Fibroblast of upper back skin (primary cell): ENCODE results near the gene LBR.
A peak's percentile ranks its signal among the peaks of the same experiment; 100 is the strongest.
"Not testable (repeated sequence)": the region's sequence is repeated elsewhere in the genome, so short reads cannot be mapped to it uniquely, and the experiment has no call there.

ENCODE experiments used
- DNase-seq: peaks from one replicate; pipeline ENCODE4 v3.0.0-alpha.2; 2013

The LBR gene

DNA sequence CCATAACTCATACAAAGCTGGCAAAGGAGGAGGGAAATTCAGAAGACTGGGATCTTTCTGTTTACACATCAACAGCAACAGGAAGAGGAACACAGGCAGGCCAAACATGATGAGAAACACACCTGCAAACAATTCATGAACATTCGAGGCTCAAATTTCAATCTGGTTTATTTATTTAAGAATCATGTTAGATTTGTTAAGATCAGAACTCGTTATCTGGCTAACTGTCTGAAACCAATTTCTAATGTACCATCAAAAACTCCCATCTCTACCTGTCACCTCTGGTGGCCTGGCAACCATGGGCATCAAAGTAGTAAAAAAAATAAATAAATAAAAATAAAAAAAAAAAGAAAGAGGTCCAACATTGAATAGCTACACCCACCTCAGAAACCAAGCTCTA lies 9.8 kb downstream of the LBR start:
- no peak for DNase-seq

DNA sequence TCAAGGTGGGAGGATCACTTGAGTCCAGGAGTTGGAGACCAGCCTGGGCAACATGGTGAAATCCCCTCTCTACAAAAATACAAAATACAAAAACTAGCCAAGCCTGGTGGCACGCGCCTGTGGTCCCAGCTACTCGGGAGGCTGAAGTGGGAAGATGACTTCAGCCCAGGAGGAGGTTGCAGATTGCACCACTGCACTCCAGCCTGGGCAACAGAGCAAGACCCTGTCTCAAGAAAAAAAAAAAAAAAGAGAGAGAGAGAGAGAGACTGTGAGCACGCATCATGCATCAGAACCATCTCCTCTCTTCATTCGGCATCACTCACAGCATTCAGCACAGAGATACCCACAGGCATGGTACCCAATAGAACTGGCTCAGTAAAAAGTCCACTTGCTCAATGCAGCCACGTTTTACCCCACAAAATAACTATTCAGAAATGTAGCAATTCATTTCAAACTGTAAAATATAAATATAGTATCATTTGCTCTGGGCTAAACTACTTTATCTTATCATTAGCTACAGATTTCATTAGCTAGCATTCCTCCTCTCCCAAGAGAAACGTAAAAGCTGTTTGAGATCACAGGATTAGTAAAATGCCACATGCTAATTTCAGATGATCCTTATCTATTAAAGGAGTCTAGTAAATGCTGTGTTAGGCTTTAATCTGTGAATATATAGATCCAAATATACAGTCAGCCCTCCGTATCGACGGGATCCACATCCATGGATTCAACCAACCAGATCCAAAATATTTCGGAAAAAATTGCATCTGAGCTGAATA lies 11.7 kb downstream of the LBR start:
- DNase-seq: no peak

DNA sequence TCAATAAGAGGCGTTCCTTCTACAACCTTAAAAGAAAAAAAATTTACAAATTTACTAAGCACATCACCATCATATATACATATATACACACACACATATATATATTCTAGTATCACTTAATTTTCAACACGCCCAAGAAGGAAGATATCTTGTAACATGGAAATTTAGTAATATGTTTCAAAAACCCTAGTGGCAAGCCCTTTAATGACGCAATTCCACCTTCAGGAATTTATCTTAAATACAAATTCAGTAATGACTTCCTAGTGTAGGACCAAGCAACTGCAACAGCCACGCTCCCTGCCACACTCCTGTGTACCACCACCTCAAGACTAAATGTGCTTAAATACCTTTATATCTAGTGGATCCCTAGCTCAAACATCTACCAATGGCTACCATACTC lies 12.5 kb downstream of the LBR start:
- DNase-seq: no peak

DNA sequence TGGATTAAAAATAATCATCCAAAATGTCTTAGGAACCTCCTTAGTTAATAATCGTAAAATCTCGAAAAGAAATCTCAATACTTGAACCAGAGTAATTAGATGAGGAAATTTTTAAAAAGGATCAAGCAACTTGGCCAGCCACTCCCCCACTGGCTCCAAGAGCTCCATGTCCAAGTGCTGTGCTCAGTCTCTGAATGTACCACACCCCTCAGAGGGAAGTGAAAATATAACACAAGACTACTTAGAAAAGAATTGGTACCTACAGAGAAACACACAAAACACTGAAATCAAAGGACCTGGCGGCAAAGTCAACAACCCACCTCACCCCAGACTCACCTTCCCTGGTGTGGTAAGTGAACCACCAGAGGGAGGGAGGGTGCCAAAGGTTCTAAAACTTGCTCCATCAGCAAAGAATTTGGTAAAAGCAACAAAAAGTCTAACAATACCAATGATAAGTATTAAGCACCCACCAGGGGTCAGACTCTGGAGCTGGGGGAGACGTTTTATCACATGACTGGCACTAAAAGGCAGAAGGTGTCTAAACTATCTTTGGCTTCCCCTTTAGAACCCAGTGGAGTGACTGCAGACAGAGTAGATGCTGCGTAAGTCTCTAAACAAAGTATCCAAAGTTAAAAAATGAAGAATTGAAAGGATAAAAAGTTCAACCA lies 14.0 kb downstream of the LBR start:
- DNase-seq: no peak

DNA sequence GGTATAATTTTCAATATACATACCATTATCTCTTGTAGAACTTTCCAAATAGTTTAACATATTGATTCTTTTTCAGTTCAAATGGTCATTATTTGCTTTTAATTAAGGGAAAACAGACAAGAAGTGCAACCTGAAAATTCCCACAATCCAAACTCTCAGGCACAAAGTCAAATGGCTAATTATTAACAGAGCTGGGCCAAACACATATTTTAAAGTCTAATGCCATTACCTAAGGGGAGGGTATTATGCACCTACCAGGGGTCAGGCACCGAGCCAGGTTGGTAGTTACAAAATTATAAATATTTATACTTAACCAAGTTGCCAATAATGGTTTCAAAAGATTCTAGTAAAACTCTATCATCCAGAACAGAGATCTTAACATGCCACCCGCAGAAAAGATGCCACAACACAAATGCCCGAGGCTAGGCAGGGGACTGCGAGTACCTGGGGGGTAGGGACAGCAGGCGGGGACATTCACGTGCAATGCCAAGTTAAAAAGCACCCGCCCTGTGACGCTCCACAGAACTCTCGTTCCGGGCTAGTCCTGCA lies 15.0 kb downstream of the LBR start:
- DNase-seq: no peak

DNA sequence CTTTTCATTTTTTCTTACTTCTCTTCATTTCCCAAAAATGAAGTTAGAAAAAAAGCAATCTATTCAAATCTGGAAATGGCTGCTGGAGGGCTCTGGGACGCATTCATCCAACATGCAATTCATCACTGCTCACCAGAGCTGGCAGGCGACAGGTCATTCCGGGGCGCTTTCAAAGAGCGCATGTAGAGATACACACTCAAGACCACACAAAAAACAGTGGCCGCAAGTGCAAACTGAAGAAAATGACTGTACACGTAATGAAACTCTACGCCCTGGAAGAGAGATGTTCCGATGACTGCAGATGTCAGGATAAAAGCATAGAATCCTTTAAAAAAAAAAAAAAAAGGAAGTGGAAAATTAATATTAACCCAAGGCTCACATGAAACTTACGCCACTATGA lies 15.5 kb downstream of the LBR start:
- DNase-seq: no peak

DNA sequence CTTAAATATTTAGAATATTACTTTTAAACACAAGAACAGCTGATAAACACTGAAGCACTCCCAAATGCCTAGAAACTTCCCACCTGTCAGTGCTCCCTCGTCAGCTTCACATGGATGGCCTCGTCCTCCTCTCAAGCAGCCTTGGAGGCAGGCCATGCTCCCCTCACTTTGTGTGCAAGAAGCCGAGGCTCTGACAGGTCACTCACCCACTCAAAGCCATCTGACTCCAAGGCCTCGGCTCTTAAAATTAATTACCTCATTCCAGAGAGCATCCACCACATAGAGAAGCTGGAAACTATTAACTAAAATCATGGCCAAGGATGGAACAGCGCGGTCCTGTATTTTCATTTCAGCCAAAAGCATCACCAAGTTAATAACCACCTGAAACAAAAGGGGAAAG lies 17.8 kb downstream of the LBR start:
- no peak for DNase-seq

DNA sequence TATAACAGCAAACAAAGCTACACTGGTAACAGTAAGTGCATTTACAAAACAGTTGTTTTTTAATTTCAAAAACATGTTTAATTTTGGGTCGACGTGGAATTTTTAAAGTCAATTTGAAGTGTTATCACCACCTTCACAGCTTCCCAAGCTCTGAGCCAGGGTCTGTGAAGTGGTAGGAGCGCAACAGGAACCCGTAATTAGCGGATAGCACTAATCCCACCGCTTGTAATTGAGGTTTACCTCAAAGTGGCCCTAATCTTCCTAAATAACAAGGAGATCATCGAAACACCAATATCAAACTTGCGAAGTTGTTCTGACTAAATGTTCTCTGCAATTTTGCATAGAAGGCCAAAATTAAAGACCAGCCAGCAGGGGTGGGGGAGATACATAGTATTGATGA lies 18.8 kb downstream of the LBR start:
- DNase-seq: no peak

DNA sequence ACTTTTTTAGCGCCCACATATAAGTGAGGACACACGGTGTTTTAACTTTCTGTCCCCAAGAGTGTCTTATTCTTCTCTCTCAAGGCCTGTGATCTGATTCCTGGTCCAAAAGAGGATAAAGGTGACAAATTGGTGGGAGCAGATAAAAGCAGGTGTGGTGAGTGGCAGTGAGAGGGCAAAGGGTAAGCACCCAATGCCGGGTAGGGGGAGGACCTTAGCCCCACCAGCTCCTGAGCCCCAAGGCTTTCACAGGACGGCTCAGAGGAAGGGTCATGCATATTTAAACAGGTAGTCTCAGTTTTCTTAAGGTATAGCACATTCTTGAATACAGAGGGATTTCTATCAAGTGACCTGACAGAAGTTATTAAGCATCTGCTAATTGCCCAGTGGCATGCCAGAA lies 19.6 kb downstream of the LBR start:
- no peak for DNase-seq

DNA sequence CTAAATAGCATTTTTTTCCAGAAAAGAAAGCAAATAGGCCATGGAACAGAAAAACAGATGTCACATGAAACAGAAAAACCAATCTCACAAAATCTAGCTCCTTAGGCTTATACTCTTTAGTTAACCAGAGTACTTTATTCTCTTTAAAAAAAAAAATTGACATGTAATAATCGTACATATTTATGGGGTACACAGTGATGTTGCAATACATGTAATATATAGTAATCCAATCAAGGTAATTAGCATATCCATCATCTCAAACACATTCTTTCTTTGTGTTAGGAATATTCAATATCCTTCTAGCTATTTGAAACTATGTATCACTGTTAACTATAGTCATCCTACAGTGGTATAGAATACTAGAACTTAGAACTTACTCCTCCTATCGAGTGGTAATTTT lies 20.1 kb downstream of the LBR start:
- DNase-seq: no peak

DNA sequence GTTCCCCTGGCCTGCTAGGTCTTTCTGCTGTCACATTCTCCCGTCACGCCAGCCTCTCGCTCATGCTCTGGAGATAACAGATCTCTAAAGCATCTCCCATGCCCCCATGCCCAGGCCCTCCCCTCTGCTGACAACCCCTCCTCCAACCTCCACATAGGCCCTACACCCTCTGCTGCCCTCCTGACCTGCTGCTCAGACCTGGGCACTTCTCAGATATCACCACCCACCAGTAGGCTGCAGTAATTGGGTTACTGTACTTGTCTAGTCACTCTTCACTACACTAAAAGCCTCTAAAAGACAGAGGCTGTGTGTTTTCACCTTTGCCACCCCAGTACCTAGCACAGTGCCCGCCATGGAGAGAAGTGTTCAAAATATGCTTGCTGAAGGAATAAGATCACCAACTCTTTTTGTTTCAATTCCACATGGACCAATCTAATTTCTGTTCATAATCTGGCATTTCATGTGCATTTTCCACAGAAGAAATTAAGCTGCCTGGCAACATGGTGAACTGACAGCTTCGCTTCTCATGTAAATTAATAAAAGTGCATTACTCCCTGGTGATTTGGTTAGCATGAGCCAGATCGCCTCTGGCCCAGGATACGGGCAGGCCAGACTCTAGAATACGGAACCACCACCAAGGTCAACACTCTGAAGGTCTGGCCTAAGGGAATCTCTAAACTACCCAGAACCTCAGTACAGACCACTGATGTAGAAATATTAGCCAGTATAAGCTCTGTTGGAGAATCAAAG lies 20.7 kb downstream of the LBR start:
- DNase-seq: no peak

DNA sequence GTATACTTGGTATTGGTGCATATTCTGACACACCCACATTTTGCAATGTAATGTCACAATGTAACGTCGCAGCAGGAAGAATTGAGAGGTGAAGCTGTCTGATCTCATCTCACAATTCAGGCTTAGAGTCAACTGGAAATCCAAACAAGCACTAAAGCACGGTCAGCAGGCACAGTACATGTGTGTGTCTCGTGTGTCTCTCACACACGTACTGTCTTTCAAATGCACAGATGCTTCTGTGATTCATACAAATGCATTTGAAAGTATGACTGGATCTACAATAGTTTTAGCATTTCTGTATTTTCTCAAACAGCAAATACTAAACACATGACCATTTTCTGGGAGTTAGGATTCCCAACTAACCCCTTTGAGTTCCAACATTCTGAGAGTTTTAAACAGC lies 26.9 kb downstream of the LBR start:
- DNase-seq: no peak

DNA sequence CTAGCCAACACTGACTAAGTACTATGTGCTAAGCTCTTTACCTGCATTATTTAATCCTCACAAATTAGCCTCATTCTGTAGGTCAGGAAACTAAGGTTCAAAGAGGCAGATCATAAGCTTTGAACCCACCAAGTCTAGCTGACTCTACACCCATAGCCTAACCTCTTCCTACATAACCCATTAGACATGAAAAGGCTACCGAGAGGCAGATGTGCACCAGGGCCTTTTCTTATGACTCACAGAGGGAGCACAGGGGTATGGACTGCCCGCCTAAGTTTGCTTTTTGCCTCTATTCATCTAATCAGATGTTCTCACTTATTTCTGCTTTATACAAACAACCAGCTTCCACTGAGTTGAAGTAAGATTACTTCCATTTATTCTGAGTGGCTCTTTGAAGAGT lies 31.5 kb downstream of the LBR start:
- DNase-seq: no peak

DNA sequence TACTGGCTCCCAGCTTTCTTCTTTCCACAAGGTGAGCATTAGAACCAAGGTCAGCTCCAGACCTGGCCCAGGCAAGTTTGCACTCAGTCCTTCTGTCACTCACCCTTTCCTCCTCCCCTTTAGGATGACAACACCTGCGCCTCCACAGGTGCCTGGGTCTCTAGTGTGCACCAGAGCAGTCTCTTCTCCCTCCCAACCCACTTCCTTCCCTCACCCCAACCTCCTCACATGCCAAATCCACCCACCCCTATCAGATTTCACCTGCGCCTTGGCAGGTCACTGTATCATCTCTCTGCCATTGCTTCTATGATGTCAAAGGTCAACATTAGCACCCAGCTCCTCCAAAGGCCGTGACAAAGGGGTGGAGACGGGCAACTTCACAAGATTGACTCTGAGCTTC lies 38.0 kb downstream of the LBR start:
- no peak for DNase-seq

DNA sequence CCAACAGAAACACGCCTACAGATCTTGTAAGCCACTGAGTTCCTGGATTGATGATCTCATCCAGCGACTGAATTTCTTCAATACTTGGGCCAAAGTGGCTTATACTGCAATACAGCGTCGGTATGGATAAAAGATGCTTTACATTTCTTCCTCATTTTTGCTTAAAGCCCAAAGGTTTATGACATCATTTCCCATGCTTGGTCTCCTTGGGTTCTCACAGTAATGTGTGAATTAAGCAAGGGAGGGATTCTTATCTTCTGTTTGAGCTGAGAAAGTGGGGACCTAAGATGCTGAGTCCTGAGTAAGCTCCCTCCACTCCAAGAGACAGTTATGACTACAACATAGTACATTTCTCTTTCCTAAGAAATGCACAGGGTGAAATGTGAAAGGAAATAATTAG lies 39.5 kb downstream of the LBR start:
- peak; percentile 54 for DNase-seq

DNA sequence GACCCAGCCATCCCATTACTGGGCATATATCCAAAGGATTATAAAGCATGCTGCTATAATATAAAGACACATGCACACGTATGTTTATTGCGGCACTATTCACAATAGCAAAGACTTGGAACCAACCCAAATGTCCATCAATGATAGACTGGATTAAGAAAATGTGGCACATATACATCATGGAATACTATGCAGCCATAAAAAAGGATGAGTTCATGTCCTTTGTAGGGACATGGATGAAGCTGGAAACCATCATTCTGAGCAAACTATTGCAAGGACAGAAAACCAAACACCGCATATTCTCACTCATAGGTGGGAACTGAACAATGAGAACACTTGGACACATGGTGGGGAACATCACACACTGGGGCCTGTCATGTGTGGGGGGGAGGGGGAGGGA lies 41.0 kb downstream of the LBR start:
- not testable (repeated sequence) for DNase-seq

DNA sequence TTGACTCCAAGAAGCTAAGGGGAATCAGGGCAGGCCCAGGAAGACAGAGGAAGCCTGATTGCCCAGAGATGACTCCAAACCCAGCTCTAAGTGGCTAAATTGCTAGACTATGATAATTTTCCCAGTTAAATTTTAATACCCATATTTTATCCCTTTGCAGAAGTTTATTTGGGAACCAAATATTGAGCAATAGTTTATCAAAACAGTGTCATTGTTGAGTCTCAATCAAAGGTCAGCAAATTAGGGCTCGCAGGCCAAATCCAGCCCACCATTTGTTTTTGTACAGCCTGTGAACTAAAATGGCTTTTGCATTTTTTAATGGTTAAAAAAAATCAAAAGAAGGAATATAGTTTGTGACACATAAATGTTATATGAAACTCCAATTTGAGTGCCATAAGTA lies 47.1 kb downstream of the LBR start:
- no peak for DNase-seq

DNA sequence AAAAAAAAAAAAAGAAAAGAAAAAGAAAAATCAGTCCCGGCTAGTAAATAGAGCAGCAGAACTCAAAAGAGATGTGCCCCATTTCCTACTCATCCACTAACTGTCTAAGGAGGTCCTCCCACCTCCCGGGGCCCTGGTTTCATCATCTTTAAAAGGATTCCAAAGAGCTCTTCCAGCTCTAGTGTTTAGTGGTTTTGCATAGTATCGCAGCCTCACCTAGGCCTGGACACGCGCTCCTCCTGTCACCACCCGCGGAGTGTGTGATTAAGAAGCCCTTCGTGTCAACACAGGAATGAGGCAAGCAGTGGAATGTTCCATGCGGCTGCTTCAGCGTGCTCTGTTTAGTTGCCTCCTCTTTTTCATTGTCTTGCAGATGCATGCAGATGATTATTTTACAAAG lies 49.0 kb downstream of the LBR start:
- peak; percentile 97 for DNase-seq

DNA sequence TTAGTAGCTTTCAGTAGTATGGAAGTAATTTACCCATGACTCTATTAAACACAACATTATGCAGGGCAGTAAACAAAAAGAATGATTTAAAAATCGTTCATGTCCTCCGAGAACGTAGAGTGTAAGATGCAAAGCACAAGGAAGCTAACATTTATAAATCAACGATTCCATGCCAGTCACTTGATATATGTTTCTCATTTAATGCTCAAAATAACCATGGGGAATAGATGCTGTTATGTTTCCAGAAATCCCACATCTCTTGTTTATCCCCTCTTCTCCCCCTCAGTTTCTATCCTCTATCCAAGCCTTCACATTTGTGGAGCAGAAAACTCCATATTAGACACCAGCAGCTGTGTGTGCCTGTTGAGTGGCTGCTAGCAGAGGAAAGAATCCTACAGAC lies 52.8 kb downstream of the LBR start:
- DNase-seq: no peak

DNA sequence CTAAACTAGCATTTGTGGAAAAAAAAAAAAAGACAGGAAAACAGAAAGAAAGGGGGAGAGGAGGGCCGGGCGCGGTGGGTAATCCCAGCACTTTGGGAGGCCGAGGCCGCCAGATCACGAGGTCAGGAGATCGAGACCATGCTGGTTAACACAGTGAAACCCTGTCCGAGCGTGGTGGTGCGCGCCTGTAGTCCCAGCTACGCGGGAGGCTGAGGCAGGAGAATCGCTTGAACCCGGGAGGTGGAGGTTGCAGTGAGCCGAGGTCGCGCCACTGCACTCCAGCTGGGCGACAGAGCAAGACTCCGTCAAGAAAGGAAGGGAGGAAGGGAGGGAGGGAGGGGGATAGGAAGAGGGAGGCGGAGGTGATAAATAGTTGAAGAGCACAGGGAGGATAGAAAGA lies 54.7 kb downstream of the LBR start:
- no peak for DNase-seq

DNA sequence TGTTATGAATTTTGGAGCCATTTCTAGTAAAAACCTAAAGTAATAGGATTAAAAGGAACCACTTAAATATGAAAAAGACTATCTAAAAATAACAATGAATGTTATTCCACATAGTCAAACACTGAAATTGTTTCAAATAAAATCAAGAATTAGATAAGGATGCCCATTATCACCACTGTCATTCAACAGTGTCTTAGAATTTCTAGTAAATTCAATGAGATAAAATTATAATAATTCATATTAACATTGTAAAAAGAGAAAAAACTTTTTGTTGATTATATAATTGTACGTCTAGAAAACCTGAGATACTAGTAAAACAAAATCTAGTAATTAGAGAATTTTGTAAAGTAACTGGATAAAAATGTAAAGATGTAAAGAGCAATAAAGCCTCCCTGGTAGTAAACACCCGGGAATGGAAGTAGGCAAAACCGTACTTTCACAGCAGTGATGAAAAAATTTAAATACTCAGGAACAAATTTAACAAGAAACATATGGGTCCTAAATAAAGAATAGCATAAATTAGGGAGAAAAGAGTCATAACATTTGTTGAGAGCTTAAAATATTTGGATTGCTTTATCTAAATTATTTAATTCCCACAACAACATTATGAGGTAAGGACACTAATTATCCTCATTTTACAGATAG lies 56.4 kb downstream of the LBR start:
- no peak for DNase-seq

DNA sequence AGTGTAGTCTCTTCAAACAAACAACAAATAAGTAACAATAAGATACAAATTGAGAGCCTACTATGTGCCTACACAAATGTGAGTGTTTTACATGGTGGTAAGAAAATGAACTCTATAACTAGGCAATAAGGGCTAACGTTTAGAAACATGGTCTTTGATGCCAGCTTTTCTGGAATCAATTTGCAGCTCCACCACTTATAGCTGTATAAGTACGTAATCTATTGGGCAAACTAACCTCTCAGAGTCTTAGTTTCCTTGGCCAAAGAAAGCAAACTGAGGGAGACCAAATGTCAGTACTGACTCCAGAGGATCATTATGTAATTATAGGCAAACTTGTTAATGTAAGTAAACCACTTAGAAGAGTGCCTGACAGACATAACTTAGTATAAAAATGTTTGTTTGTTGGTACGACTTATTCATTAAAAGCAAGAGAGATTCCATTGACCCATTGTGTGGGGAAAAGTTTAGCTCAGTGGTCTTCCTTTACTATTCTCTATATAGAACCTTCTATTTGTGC lies 59.7 kb downstream of the LBR start:
- no peak for DNase-seq

DNA sequence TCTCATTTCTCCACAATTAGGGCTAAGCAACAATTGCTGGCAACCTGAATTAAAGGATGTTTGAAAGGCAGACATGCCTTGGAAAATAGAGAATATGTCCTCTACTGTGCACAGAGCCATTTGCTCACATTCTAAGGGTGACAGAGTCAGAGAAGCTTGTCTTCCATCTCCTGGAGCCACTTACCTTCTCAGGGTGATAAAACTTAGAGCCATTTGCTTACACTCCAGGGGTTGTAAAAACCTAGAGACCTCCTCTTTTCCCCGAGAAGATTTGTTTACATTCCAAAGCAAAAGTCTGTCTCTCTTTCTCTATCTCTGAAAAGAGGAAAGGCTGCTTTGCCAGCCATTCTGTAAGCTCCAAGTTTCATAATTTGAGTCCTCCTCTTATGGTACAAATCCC lies 61.3 kb downstream of the LBR start:
- DNase-seq: no peak
